Right lobe of liver (tissue), 4 donors: ENCODE data around the gene ADSS1.

ENCODE experiments used
- CTCF ChIP-seq, 4 donors: fragments of 200-600 bp in 3 of 4; fragments of 450-650 bp in 1 of 4; IDR thresholded peaks; one replicate each; pipeline versions ENCODE4 v1.5.1 to v1.8.0; 2016 to 2022; ENCODE audit warnings: antibody characterized with exemption in 4 of 4, mild to moderate bottlenecking in 2 of 4
- POLR2A ChIP-seq: fragments of 450-650 bp; IDR thresholded peaks from one replicate; pipeline ENCODE4 v1.6.1; 2017; ENCODE audit warnings: antibody characterized with exemption, mild to moderate bottlenecking
- donor health status: DM: no; HTN: no; CAD: no.
- donor health status: DM: no; HTN: no; CAD: no.
- donor health status: DM: no; HTN: yes; CAD: no.

- TF ChIP-seq POLR2A = no peak
- TF ChIP-seq CTCF (IDR thresholded peaks at IDR 0.05) = no peak
Observed at GRCh38 chr14:104696671-104697316, 27.2 kb upstream of the ADSS1 start.
